ENCODE data around the gene CABS1. TPM values are rescaled to one million over a fixed set of nuclear protein-coding genes. Genes with fewer than 3 reads are reported as not detected.

CABS1 gene
- total and polyA plus RNA-seq, 2 donors (not counting 3 experiments of a cell fraction or from before 2014, with no cell fraction given) = not detected

GRCh38 chr4:70360460-70360859 is 25.7 kb downstream of the CABS1 start, which contains the start of gene SMR3A:
TSS of gene SMR3A (plus strand) at chr4:70360760. CDS start at chr4:70362116, 1,356 bp downstream.
- dilution Hi-C loops (cut with MboI; ENCODE audit: extremely low pct_ligation_motif_present, low sequenced_read_pairs) = no loop called here
- no peak for FAIRE-seq

GRCh38 chr4:70364002-70364401 is 29.2 kb downstream of the CABS1 start:
- dilution Hi-C loops (cut with MboI; ENCODE audit: extremely low pct_ligation_motif_present, low sequenced_read_pairs) = no loop called here
- Histone ChIP-seq H3K9ac (replicated peaks; ENCODE audit: extremely low read depth, insufficient read depth, low read length) (no peak overlapping the region), H3K4me2 (ENCODE audit: insufficient read depth, low read length) (no peak overlapping the region), H3K36me3 (ENCODE audit: control insufficient read depth in 2 of 2, extremely low read depth in 1 of 2, insufficient read depth in 2 of 2, low read length in 2 of 2) (no peaks in the 10 kb centered on the region), H3K27me3 (ENCODE audit: control insufficient read depth in 2 of 2, insufficient read depth in 2 of 2, low read length in 2 of 2) (no peaks in the 10 kb centered on the region), H3K4me1 (ENCODE audit: control insufficient read depth, extremely low read depth, insufficient read depth, low read length) (no peaks in the 10 kb centered on the region), H3K27ac (ENCODE audit: insufficient read depth, low read depth, low read length) (no peak overlapping the region), H3K4me3 (replicated peaks in 1 of 3; ENCODE audit: insufficient read depth in 1 of 3, low read depth in 1 of 3, low read length in 3 of 3) (no peak overlapping the region), H4K20me1 (replicated peaks; ENCODE audit: control insufficient read depth, extremely low read depth, insufficient read depth, low read length) (no peaks in the 10 kb centered on the region), H3K79me2 (ENCODE audit: control insufficient read depth, insufficient read depth, low read length) (no peaks in the 10 kb centered on the region), H3K9me3 (replicated peaks; ENCODE audit: control insufficient read depth, insufficient read depth, low read length) (no peaks in the 10 kb centered on the region), H3K9me1 (replicated peaks; ENCODE audit: control insufficient read depth, extremely low read depth, insufficient read depth, low read length) (no peaks in the 10 kb centered on the region), H2AFZ (ENCODE audit: low read depth, low read length) (no peak overlapping the region)
- FAIRE-seq (no peak), DNase-seq (ENCODE audit: low read depth, low spot score) (no peak)
- POLR2A ChIA-PET = no interaction called here
- intact Hi-C loops (cut with micrococcal nuclease) = no loop called here
- TF ChIP-seq POLR2AphosphoS5 (IDR thresholded peaks at IDR 0.05; ENCODE audit: insufficient read depth, low read depth, low read length) = no peak
- no peak for TF ChIP-seq FOS (IDR thresholded peaks at IDR 0.05; ENCODE audit: borderline replicate concordance, insufficient read depth, low read length)
- TF ChIP-seq GATA2 (IDR thresholded peaks at IDR 0.05; ENCODE audit: insufficient read depth, insufficient read length, low read depth, low read length) = no peak
- TF ChIP-seq JUN (IDR thresholded peaks at IDR 0.05; ENCODE audit: borderline replicate concordance, insufficient read depth, insufficient read length, low read depth) = no peak
- no peak for TF ChIP-seq MYC (IDR thresholded peaks at IDR 0.05; ENCODE audit: low read depth, low read length)
- TF ChIP-seq, protein P1, sequence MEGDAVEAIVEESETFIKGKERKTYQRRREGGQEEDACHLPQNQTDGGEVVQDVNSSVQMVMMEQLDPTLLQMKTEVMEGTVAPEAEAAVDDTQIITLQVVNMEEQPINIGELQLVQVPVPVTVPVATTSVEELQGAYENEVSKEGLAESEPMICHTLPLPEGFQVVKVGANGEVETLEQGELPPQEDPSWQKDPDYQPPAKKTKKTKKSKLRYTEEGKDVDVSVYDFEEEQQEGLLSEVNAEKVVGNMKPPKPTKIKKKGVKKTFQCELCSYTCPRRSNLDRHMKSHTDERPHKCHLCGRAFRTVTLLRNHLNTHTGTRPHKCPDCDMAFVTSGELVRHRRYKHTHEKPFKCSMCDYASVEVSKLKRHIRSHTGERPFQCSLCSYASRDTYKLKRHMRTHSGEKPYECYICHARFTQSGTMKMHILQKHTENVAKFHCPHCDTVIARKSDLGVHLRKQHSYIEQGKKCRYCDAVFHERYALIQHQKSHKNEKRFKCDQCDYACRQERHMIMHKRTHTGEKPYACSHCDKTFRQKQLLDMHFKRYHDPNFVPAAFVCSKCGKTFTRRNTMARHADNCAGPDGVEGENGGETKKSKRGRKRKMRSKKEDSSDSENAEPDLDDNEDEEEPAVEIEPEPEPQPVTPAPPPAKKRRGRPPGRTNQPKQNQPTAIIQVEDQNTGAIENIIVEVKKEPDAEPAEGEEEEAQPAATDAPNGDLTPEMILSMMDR (IDR thresholded peaks at IDR 0.05; ENCODE audit: extremely low read depth in 1 of 2, insufficient read depth in 1 of 2, low read depth in 1 of 2, low read length in 2 of 2) = no peak
- no peak for TF ChIP-seq EZH2 (IDR thresholded peaks at IDR 0.05; ENCODE audit: borderline replicate concordance, low read depth, low read length, severe bottlenecking)
- TF ChIP-seq POLR2A (IDR thresholded peaks at IDR 0.05; ENCODE audit: low read depth, low read length) = no peak
- TF ChIP-seq, protein P2, sequence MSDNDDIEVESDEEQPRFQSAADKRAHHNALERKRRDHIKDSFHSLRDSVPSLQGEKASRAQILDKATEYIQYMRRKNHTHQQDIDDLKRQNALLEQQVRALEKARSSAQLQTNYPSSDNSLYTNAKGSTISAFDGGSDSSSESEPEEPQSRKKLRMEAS (IDR thresholded peaks at IDR 0.05; ENCODE audit: insufficient read depth, insufficient read length) = no peak
- BruUV-seq (replicated peaks) = no TSS peak
- CTCF ChIA-PET = no interaction called here

More at GRCh38 chr4:70360460-70360859, 25.7 kb downstream of the CABS1 start, which contains the start of gene SMR3A:
- Histone ChIP-seq H3K36me3 (ENCODE audit: control insufficient read depth in 2 of 2, extremely low read depth in 1 of 2, insufficient read depth in 2 of 2, low read length in 2 of 2) (no peaks in the 10 kb centered on the region), H2AFZ (ENCODE audit: low read depth, low read length) (no peak within 1 kb of the TSS), H3K4me1 (ENCODE audit: control insufficient read depth, extremely low read depth, insufficient read depth, low read length) (no peaks in the 10 kb centered on the region), H3K9me3 (replicated peaks; ENCODE audit: control insufficient read depth, insufficient read depth, low read length) (no peaks in the 10 kb centered on the region), H4K20me1 (replicated peaks; ENCODE audit: control insufficient read depth, extremely low read depth, insufficient read depth, low read length) (no peaks in the 10 kb centered on the region), H3K9ac (replicated peaks; ENCODE audit: extremely low read depth, insufficient read depth, low read length) (no peak within 1 kb of the TSS), H3K27me3 (ENCODE audit: control insufficient read depth in 2 of 2, insufficient read depth in 2 of 2, low read length in 2 of 2) (no peaks in the 10 kb centered on the region), H3K27ac (ENCODE audit: insufficient read depth, low read depth, low read length) (no peak within 1 kb of the TSS), H3K4me3 (replicated peaks in 1 of 3; ENCODE audit: insufficient read depth in 1 of 3, low read depth in 1 of 3, low read length in 3 of 3) (no peak within 1 kb of the TSS), H3K9me1 (replicated peaks; ENCODE audit: control insufficient read depth, extremely low read depth, insufficient read depth, low read length) (no peaks in the 10 kb centered on the region), H3K4me2 (ENCODE audit: insufficient read depth, low read length) (no peak within 1 kb of the TSS), H3K79me2 (ENCODE audit: control insufficient read depth, insufficient read depth, low read length) (no peaks in the 10 kb centered on the region)
- intact Hi-C loops (cut with micrococcal nuclease) = no loop called here
- no peak for TF ChIP-seq POLR2AphosphoS5 (IDR thresholded peaks at IDR 0.05; ENCODE audit: insufficient read depth, low read depth, low read length)
- DNase-seq (ENCODE audit: low read depth, low spot score) = no peak
- POLR2A ChIA-PET = no interaction called here
- no TSS peak for BruUV-seq (replicated peaks)
- CTCF ChIA-PET = no interaction called here
